Activated CD4-positive, alpha-beta T cell treated with anti-CD3 and anti-CD28 coated beads, Interleukin-2, amount 10 ng/mL, durations not matched to agents 7 days and 5 days (primary cell): ENCODE data around the gene P2RX2. TPM values are rescaled to one million over a fixed set of nuclear protein-coding genes. Genes with fewer than 3 reads are reported as not detected.

Experiments used
- CTCF ChIA-PET: fragments of 350-600 bp; sonication (Branson Sonifier 250); formaldehyde crosslinking; loops from one replicate; lab custom pipeline; 2021; ENCODE audit warnings: antibody characterized with exemption; lab: Charles Lee
- POLR2A ChIA-PET: fragments of 350-600 bp; sonication (Branson Sonifier 250); formaldehyde crosslinking; loops from one replicate; lab custom pipeline; 2021; ENCODE audit warnings: antibody characterized with exemption; lab: Charles Lee
- DNase-seq: peaks from one replicate; pipeline ENCODE4 v3.0.0-alpha.2; 2020
- H3K27ac Mint-ChIP-seq: one replicate; pipeline ENCODE4 v1.8.0; 2021; ENCODE audit warnings: mild to moderate bottlenecking, moderate library complexity, mixed read lengths
- H3K27me3 Mint-ChIP-seq: one replicate; pipeline ENCODE4 v1.8.0; 2021; ENCODE audit warnings: mixed read lengths
- H3K36me3 Mint-ChIP-seq: one replicate; pipeline ENCODE4 v1.8.0; 2021; ENCODE audit warnings: low read depth, mixed read lengths
- H3K4me1 Mint-ChIP-seq: one replicate; pipeline ENCODE4 v1.8.0; 2021; ENCODE audit warnings: mixed read lengths
- H3K4me3 Mint-ChIP-seq: one replicate; pipeline ENCODE4 v1.8.0; 2021; ENCODE audit warnings: mild to moderate bottlenecking, moderate library complexity, mixed read lengths
- H3K9me3 Mint-ChIP-seq: one replicate; pipeline ENCODE4 v1.8.0; 2021; ENCODE audit warnings: mixed read lengths
- total RNA-seq, 2 experiments: library from RNA; stranded (reverse); gene quantifications; one replicate each; pipeline ENCODE4 v1.2.3, GENCODE V29; 2021

P2RX2 gene
- total RNA-seq, 2 experiments from 2014 or later = not detected

- POLR2A ChIA-PET = no interaction called here
- Mint-ChIP-seq H3K4me1 (peaks cover 9% of the 10 kb centered on the region), H3K27me3 (peaks cover 22% of the 10 kb centered on the region)
Measured at GRCh38 chr12:132620113-132620898, 1.7 kb downstream of the P2RX2 start.

GRCh38 chr12:132620899-132621656, 2.5 kb downstream of the P2RX2 start:
- DNase-seq = no peak
- Mint-ChIP-seq H3K4me3 (no peak overlapping the region), H3K36me3 (peaks cover 20% of the 10 kb centered on the region), H3K4me1 (peaks cover 9% of the 10 kb centered on the region), H3K9me3 (peaks cover 7% of the 10 kb centered on the region), H3K27me3 (peaks cover 20% of the 10 kb centered on the region), H3K27ac (no peak overlapping the region)
- ChIA-PET CTCF (no interaction called here), POLR2A (no interaction called here)

More at GRCh38 chr12:132620113-132620898, 1.7 kb downstream of the P2RX2 start:
- peaks cover 7% of the 10 kb centered on the region for H3K9me3 Mint-ChIP-seq
- H3K27ac Mint-ChIP-seq = no peak overlapping the region
- H3K36me3 Mint-ChIP-seq = peaks cover 18% of the 10 kb centered on the region
- DNase-seq = no peak
- CTCF ChIA-PET = no interaction called here
- no peak overlapping the region for H3K4me3 Mint-ChIP-seq

- H3K9me3 Mint-ChIP-seq = peaks cover 7% of the 10 kb centered on the region
- ChIA-PET POLR2A (no interaction called here), CTCF (interaction anchor here (1.3 kb wide), 1 partner anchor 15 kb away, joined by 3 read pairs; no protein-coding TSS in a partner anchor)
- H3K4me1 Mint-ChIP-seq = peaks cover 9% of the 10 kb centered on the region
- H3K27me3 Mint-ChIP-seq = peaks cover 17% of the 10 kb centered on the region
- H3K4me3 Mint-ChIP-seq = no peak overlapping the region
- peaks cover 20% of the 10 kb centered on the region for H3K36me3 Mint-ChIP-seq
- H3K27ac Mint-ChIP-seq = peak overlapping the region; percentile 55
- DNase-seq = no peak
Measured at GRCh38 chr12:132621657-132622435, 3.3 kb downstream of the P2RX2 start.

GRCh38 chr12:132622437-132623071, 4.0 kb downstream of the P2RX2 start:
- Mint-ChIP-seq H3K36me3 (peaks cover 16% of the 10 kb centered on the region), H3K27me3 (peaks cover 9% of the 10 kb centered on the region), H3K4me3 (no peak overlapping the region), H3K9me3 (peaks cover 6% of the 10 kb centered on the region), H3K4me1 (peaks cover 9% of the 10 kb centered on the region), H3K27ac (peak overlapping the region; percentile 57)
- DNase-seq = peak; percentile 19
- CTCF ChIA-PET = interaction anchor here (1.3 kb wide), 1 partner anchor 14 kb away, joined by 3 read pairs; no protein-coding TSS in a partner anchor
- POLR2A ChIA-PET = no interaction called here

- no peak for DNase-seq
- Mint-ChIP-seq H3K36me3 (peaks cover 10% of the 10 kb centered on the region), H3K9me3 (no peaks in the 10 kb centered on the region), H3K27ac (peak overlapping the region; percentile 57), H3K4me1 (peaks cover 7% of the 10 kb centered on the region), H3K27me3 (peaks cover 3% of the 10 kb centered on the region), H3K4me3 (no peak overlapping the region)
- CTCF ChIA-PET = interaction anchor here (1.3 kb wide), 1 partner anchor 14 kb away, joined by 3 read pairs; no protein-coding TSS in a partner anchor
- POLR2A ChIA-PET = no interaction called here
Measured at GRCh38 chr12:132623072-132623869, 4.7 kb downstream of the P2RX2 start.

GRCh38 chr12:132624186-132624855, 5.7 kb downstream of the P2RX2 start:
- no peaks in the 10 kb centered on the region for H3K9me3 Mint-ChIP-seq
- H3K4me3 Mint-ChIP-seq = no peak overlapping the region
- peak overlapping the region; percentile 19 for H3K27ac Mint-ChIP-seq
- H3K27me3 Mint-ChIP-seq = peaks cover 3% of the 10 kb centered on the region
- DNase-seq = no peak
- peaks cover 15% of the 10 kb centered on the region for H3K36me3 Mint-ChIP-seq
- ChIA-PET CTCF (no interaction called here), POLR2A (no interaction called here)
- H3K4me1 Mint-ChIP-seq = peaks cover 7% of the 10 kb centered on the region

- Mint-ChIP-seq H3K36me3 (peaks cover 22% of the 10 kb centered on the region), H3K9me3 (no peaks in the 10 kb centered on the region), H3K4me3 (no peak overlapping the region), H3K27me3 (peaks cover 3% of the 10 kb centered on the region), H3K4me1 (peaks cover 7% of the 10 kb centered on the region), H3K27ac (no peak overlapping the region)
- no peak for DNase-seq
- CTCF ChIA-PET = interaction anchor here (1.1 kb wide), 1 partner anchor 26 kb away, joined by 3 read pairs; no protein-coding TSS in a partner anchor
- POLR2A ChIA-PET = no interaction called here
Measured at GRCh38 chr12:132624910-132625630, 6.5 kb downstream of the P2RX2 start.

- H3K36me3 Mint-ChIP-seq = peaks cover 29% of the 10 kb centered on the region
- H3K4me1 Mint-ChIP-seq = peaks cover 7% of the 10 kb centered on the region
- no peaks in the 10 kb centered on the region for H3K9me3 Mint-ChIP-seq
- DNase-seq = no peak
- no peak overlapping the region for H3K27ac Mint-ChIP-seq
- no peak overlapping the region for H3K4me3 Mint-ChIP-seq
- no peaks in the 10 kb centered on the region for H3K27me3 Mint-ChIP-seq
- CTCF ChIA-PET = interaction anchor here (0.5 to 1.1 kb wide), 2 partner anchors 27 to 610 kb away, joined by 3 to 4 read pairs; no protein-coding TSS in a partner anchor
- POLR2A ChIA-PET = no interaction called here
Measured at GRCh38 chr12:132625731-132626430, 7.3 kb downstream of the P2RX2 start.

GRCh38 chr12:132629330-132629729, 10.8 kb downstream of the P2RX2 start:
- ChIA-PET CTCF (interaction anchor here (1.6 kb wide), 1 partner anchor 21 kb away, joined by 4 read pairs; no protein-coding TSS in a partner anchor), POLR2A (no interaction called here)
- no peaks in the 10 kb centered on the region for H3K9me3 Mint-ChIP-seq
- no peak overlapping the region for H3K27ac Mint-ChIP-seq
- peaks cover 52% of the 10 kb centered on the region for H3K36me3 Mint-ChIP-seq
- H3K4me1 Mint-ChIP-seq = no peaks in the 10 kb centered on the region
- no peaks in the 10 kb centered on the region for H3K27me3 Mint-ChIP-seq
- no peak overlapping the region for H3K4me3 Mint-ChIP-seq
- DNase-seq = no peak

GRCh38 chr12:132630672-132631071, 12.1 kb downstream of the P2RX2 start:
- Mint-ChIP-seq H3K27ac (no peak overlapping the region), H3K36me3 (peaks cover 57% of the 10 kb centered on the region), H3K9me3 (no peaks in the 10 kb centered on the region), H3K4me1 (no peaks in the 10 kb centered on the region), H3K4me3 (no peak overlapping the region), H3K27me3 (no peaks in the 10 kb centered on the region)
- no peak for DNase-seq
- POLR2A ChIA-PET = no interaction called here
- CTCF ChIA-PET = interaction anchor here (1.6 to 1.9 kb wide), 2 partner anchors 10 to 22 kb away, joined by 4 to 6 read pairs; no protein-coding TSS in a partner anchor
